ENCODE measurements around the gene TSC22D3.

TSC22D3 gene

GRCh38 chrX:107712231-107713202 lies 63.1 kb downstream of the TSC22D3 start:
- TF ChIP-seq ZC3H10 (CRISPR knock-in tag; IDR thresholded peaks at IDR 0.05) (no peak), ZNF565 (CRISPR knock-in tag; conservative IDR thresholded peaks at IDR 0.05; ENCODE audit: low read depth) (no peak), POU6F1 (CRISPR knock-in tag; IDR thresholded peaks at IDR 0.05; ENCODE audit: borderline replicate concordance, low read depth) (no peak), OSR1 (CRISPR knock-in tag; IDR thresholded peaks at IDR 0.05) (no peak), ARNTL (CRISPR knock-in tag; IDR thresholded peaks at IDR 0.05; ENCODE audit: borderline replicate concordance, low read depth) (no peak), CSDC2 (CRISPR knock-in tag; IDR thresholded peaks at IDR 0.05) (no peak), RARB (CRISPR knock-in tag; IDR thresholded peaks at IDR 0.05) (no peak), TSHZ2 (CRISPR knock-in tag; IDR thresholded peaks at IDR 0.05) (no peak), ISL1 (CRISPR knock-in tag; IDR thresholded peaks at IDR 0.05) (no peak), ZFP3 (CRISPR knock-in tag; IDR thresholded peaks at IDR 0.05) (no peak)
- no peak for ATAC-seq

- no peak for ATAC-seq
- TF ChIP-seq OSR1 (CRISPR knock-in tag; IDR thresholded peaks at IDR 0.05) (no peak), BACH2 (CRISPR knock-in tag; IDR thresholded peaks at IDR 0.05; ENCODE audit: borderline replicate concordance) (no peak), ZNF70 (CRISPR knock-in tag; IDR thresholded peaks at IDR 0.05) (no peak), PATZ1 (CRISPR knock-in tag; IDR thresholded peaks at IDR 0.05; ENCODE audit: borderline replicate concordance) (no peak), PPARA (CRISPR knock-in tag; IDR thresholded peaks at IDR 0.05; ENCODE audit: borderline replicate concordance) (no peak), ZFP30 (CRISPR knock-in tag; IDR thresholded peaks at IDR 0.05) (no peak), ZNF8 (CRISPR knock-in tag; IDR thresholded peaks at IDR 0.05) (no peak), GLIS3 (CRISPR knock-in tag; IDR thresholded peaks at IDR 0.05) (no peak), ESRRG (CRISPR knock-in tag; IDR thresholded peaks at IDR 0.05) (no peak), ARNTL (CRISPR knock-in tag; IDR thresholded peaks at IDR 0.05; ENCODE audit: borderline replicate concordance, low read depth) (no peak), SNAI2 (CRISPR knock-in tag; IDR thresholded peaks at IDR 0.05) (no peak), CSRNP3 (CRISPR knock-in tag; IDR thresholded peaks at IDR 0.05) (no peak)
Measured at GRCh38 chrX:107711521-107712181, 63.9 kb downstream of the TSC22D3 start.

GRCh38 chrX:107710617-107711391 lies 64.8 kb downstream of the TSC22D3 start:
- ATAC-seq: peak; percentile 76
- TF ChIP-seq OSR1 (CRISPR knock-in tag; IDR thresholded peaks at IDR 0.05) (no peak), ZC3H10 (CRISPR knock-in tag; IDR thresholded peaks at IDR 0.05) (no peak), ZFP30 (CRISPR knock-in tag; IDR thresholded peaks at IDR 0.05) (no peak), TCF4 (CRISPR knock-in tag; IDR thresholded peaks at IDR 0.05; ENCODE audit: borderline replicate concordance) (no peak), SNAI2 (CRISPR knock-in tag; IDR thresholded peaks at IDR 0.05) (no peak), ISL1 (CRISPR knock-in tag; IDR thresholded peaks at IDR 0.05) (no peak), RARB (CRISPR knock-in tag; IDR thresholded peaks at IDR 0.05) (no peak), CSDC2 (CRISPR knock-in tag; IDR thresholded peaks at IDR 0.05) (no peak)
